ENCODE results near the gene SLC29A4. TPM values are rescaled to one million over a fixed set of nuclear protein-coding genes. Genes with fewer than 3 reads are reported as not detected.
"Not testable (repeated sequence)": the region's sequence is repeated elsewhere in the genome, so short reads cannot be mapped to it uniquely, and the experiment has no call there.

The SLC29A4 gene
- total and polyA plus RNA-seq, 2 of the 4 experiments (the other 2 are of a cell fraction): 2.3 to 7.6 TPM

GRCh38 chr7:5303591-5304505 lies 21.1 kb downstream of the SLC29A4 start:
- H3K14ac ChIP-seq (replicated peaks; ENCODE audit: low read depth, low read length): no peak overlapping the region
- DNase-seq: no peak
- H4K5ac ChIP-seq (ENCODE audit: low read depth, low read length): no peak overlapping the region
- in situ Hi-C loops (cut with MboI; ENCODE audit: low sequenced_read_pairs) (no loop called here), intact Hi-C loops (cut with micrococcal nuclease) (no loop called here), dilution Hi-C loops (cut with HindIII; ENCODE audit: low sequenced_read_pairs, unreplicated experiment) (no loop called here)
- H2AFZ ChIP-seq (replicated peaks; ENCODE audit: low read length, poor library complexity): no peak overlapping the region
- no peak overlapping the region for H3K9ac ChIP-seq (ENCODE audit: low read depth, low read length)
- no peak overlapping the region for H3K4me3 ChIP-seq (ENCODE audit: insufficient read depth, low read depth, low read length)
- H3K27me3 ChIP-seq (ENCODE audit: control insufficient read depth, insufficient read depth, low read length): no peaks in the 10 kb centered on the region
- peaks cover 15% of the 10 kb centered on the region for H3K36me3 ChIP-seq (ENCODE audit: control insufficient read depth, insufficient read depth, low read length)
- BruUV-seq (replicated peaks): no TSS peak
- POLR2A ChIA-PET (ENCODE audit: unreplicated experiment): no interaction called here
- H3K27ac ChIP-seq (ENCODE audit: insufficient read depth, low read length): no peak overlapping the region
- H2BK20ac ChIP-seq (ENCODE audit: low read depth, low read length): no peak overlapping the region
- WGBS, 2 experiments (ENCODE audit: extremely low coverage in 2 of 2, insufficient read length in 1 of 2): 89% methylated on average over 15 of the region's 35 CpGs; no CpG with 5 or more reads in 1 of the 2 experiments
- no peaks in the 10 kb centered on the region for H4K20me1 ChIP-seq (ENCODE audit: insufficient read depth, low read length)
- no peak overlapping the region for H2BK120ac ChIP-seq (ENCODE audit: low read depth, low read length)
- no peaks in the 10 kb centered on the region for H3K79me1 ChIP-seq (ENCODE audit: low read depth in 1 of 2, low read length in 2 of 2)
- H3K4me1 ChIP-seq (ENCODE audit: control insufficient read depth, insufficient read depth, low read length): no peaks in the 10 kb centered on the region
- TF ChIP-seq NFE2L2 (IDR thresholded peaks at IDR 0.05; ENCODE audit: low read depth, low read length) (no peak), RCOR1 (IDR thresholded peaks at IDR 0.05; ENCODE audit: insufficient replicate concordance, low read length) (no peak), CHD1 (IDR thresholded peaks at IDR 0.05; ENCODE audit: low read depth, low read length) (no peak)
- no peak overlapping the region for H3K4me2 ChIP-seq (ENCODE audit: low read depth, low read length)
- no peak overlapping the region for H2BK5ac ChIP-seq (ENCODE audit: low read depth, low read length, poor library complexity, severe bottlenecking)
- H2AK5ac ChIP-seq (ENCODE audit: low read depth, low read length): no peak overlapping the region
- no peak overlapping the region for H3K23ac ChIP-seq (ENCODE audit: low read depth, low read length)
- H2AK9ac ChIP-seq (replicated peaks; ENCODE audit: low read depth, low read length, poor library complexity): no peak overlapping the region
- H4K8ac ChIP-seq (ENCODE audit: low read depth in 2 of 2, low read length in 2 of 2): no peak overlapping the region
- peak; percentile 10 for ATAC-seq (ENCODE audit: low read depth)
- CTCF ChIA-PET: no interaction called here
- H2BK15ac ChIP-seq (ENCODE audit: low read depth, low read length): no peak overlapping the region
- no peaks in the 10 kb centered on the region for H3K9me3 ChIP-seq (ENCODE audit: control insufficient read depth, insufficient read depth, low read length)
- H3K18ac ChIP-seq (ENCODE audit: low read depth, low read length): no peak overlapping the region
- H4K91ac ChIP-seq (ENCODE audit: insufficient read depth, low read depth, low read length): no peak overlapping the region
- no peaks in the 10 kb centered on the region for H3K9me1 ChIP-seq (ENCODE audit: insufficient read depth, low read length)
- H3K4ac ChIP-seq (ENCODE audit: low read depth, low read length): no peak overlapping the region
- H3K56ac ChIP-seq (ENCODE audit: extremely low read depth, insufficient read depth, low read length): no peak overlapping the region

GRCh38 chr7:5305050-5305449 lies 22.3 kb downstream of the SLC29A4 start:
- dilution Hi-C loops (cut with HindIII; ENCODE audit: low sequenced_read_pairs, unreplicated experiment); H3K9me3 ChIP-seq (ENCODE audit: control insufficient read depth, insufficient read depth, low read length); CTCF ChIA-PET: not testable (repeated sequence)

More at GRCh38 chr7:5305050-5305449, 22.3 kb downstream of the SLC29A4 start:
- H4K8ac ChIP-seq (ENCODE audit: low read depth in 2 of 2, low read length in 2 of 2); H4K20me1 ChIP-seq (ENCODE audit: insufficient read depth, low read length); intact Hi-C loops (cut with micrococcal nuclease); H3K9ac ChIP-seq (ENCODE audit: low read depth, low read length); H2AK5ac ChIP-seq (ENCODE audit: low read depth, low read length); POLR2A ChIA-PET (ENCODE audit: unreplicated experiment); H3K4ac ChIP-seq (ENCODE audit: low read depth, low read length); H3K27ac ChIP-seq (ENCODE audit: insufficient read depth, low read length); H3K18ac ChIP-seq (ENCODE audit: low read depth, low read length); H3K27me3 ChIP-seq (ENCODE audit: control insufficient read depth, insufficient read depth, low read length); ATAC-seq (ENCODE audit: low read depth); H3K23ac ChIP-seq (ENCODE audit: low read depth, low read length); H3K4me2 ChIP-seq (ENCODE audit: low read depth, low read length); H3K4me3 ChIP-seq (ENCODE audit: insufficient read depth, low read depth, low read length); H3K14ac ChIP-seq (replicated peaks; ENCODE audit: low read depth, low read length); H4K5ac ChIP-seq (ENCODE audit: low read depth, low read length); H3K9me1 ChIP-seq (ENCODE audit: insufficient read depth, low read length); H4K91ac ChIP-seq (ENCODE audit: insufficient read depth, low read depth, low read length); in situ Hi-C loops (cut with MboI; ENCODE audit: low sequenced_read_pairs); H3K56ac ChIP-seq (ENCODE audit: extremely low read depth, insufficient read depth, low read length); H3K4me1 ChIP-seq (ENCODE audit: control insufficient read depth, insufficient read depth, low read length); H3K79me1 ChIP-seq (ENCODE audit: low read depth in 1 of 2, low read length in 2 of 2); H2AFZ ChIP-seq (replicated peaks; ENCODE audit: low read length, poor library complexity); DNase-seq; BruUV-seq (replicated peaks); H2BK20ac ChIP-seq (ENCODE audit: low read depth, low read length); H2BK15ac ChIP-seq (ENCODE audit: low read depth, low read length); H2BK120ac ChIP-seq (ENCODE audit: low read depth, low read length); H2BK5ac ChIP-seq (ENCODE audit: low read depth, low read length, poor library complexity, severe bottlenecking); H2AK9ac ChIP-seq (replicated peaks; ENCODE audit: low read depth, low read length, poor library complexity): not testable (repeated sequence)
- H3K36me3 ChIP-seq (ENCODE audit: control insufficient read depth, insufficient read depth, low read length): peaks cover 18% of the 10 kb centered on the region
- 100% methylated on average over 1 of the region's 9 CpGs; no CpG with 5 or more reads in 1 of the 2 experiments for WGBS, 2 experiments (ENCODE audit: extremely low coverage in 2 of 2, insufficient read length in 1 of 2)
